Body of pancreas (tissue), 4 donors: ENCODE results near the gene CRYBA2. TPM values are rescaled to one million over a fixed set of nuclear protein-coding genes. Genes with fewer than 3 reads are reported as not detected.

Experiments used
- ATAC-seq: fragments of 150-250 bp; one replicate; pipeline ENCODE4 v1.9.1; 2016
- DNase-seq, 4 donors: peaks; one replicate each; pipeline ENCODE4 v3.0.0-alpha.2; 2019
- H3K27ac ChIP-seq, 4 donors: fragments of 200-600 bp; sonication (generic); 1 replicate in 3 of 4; 2 replicates in 1 of 4; pipeline versions ENCODE4 v1.5.1 to v1.6.1; 2016 to 2019; ENCODE audit warnings: mild to moderate bottlenecking in 1 of 4, mixed read lengths in 1 of 4, moderate library complexity in 1 of 4
- H3K27me3 ChIP-seq, 2 donors: fragments of 200-600 bp; sonication (generic); one replicate each; pipeline ENCODE4 v1.6.0; 2016; ENCODE audit warnings: mild to moderate bottlenecking in 1 of 2
- H3K36me3 ChIP-seq, 2 donors: fragments of 200-600 bp; sonication (generic); replicated peaks in 1 of 2; 2 replicates each; pipeline ENCODE4 v1.5.1; 2016; ENCODE audit warnings: low read depth in 2 of 2; ENCODE audit not compliant: insufficient read depth in 1 of 2
- H3K4me1 ChIP-seq: fragments of 200-600 bp; sonication (generic); one replicate; pipeline ENCODE4 v1.6.0; 2016
- H3K4me3 ChIP-seq, 2 donors: fragments of 200-600 bp; sonication (generic); 1 replicate in 1 of 2; 2 replicates in 1 of 2; pipeline ENCODE4 v1.5.1; 2016 to 2019
- H3K9me3 ChIP-seq, 3 donors: fragments of 200-600 bp; sonication (generic); 1 replicate in 2 of 3; 2 replicates in 1 of 3; pipeline ENCODE4 v1.5.1; 2016
- CTCF ChIP-seq, 7 experiments: fragments of 450-650 bp in 4 of 7; fragments of 200-600 bp in 3 of 7; sonication (generic) in 3 of 7; IDR thresholded peaks; one replicate each; pipeline ENCODE4 v1.5.1; 2016 to 2019; ENCODE audit warnings: antibody characterized with exemption in 7 of 7
- POLR2A ChIP-seq, 3 donors: fragments of 450-650 bp; IDR thresholded peaks; one replicate each; pipeline ENCODE4 v1.6.1; 2016; ENCODE audit warnings: antibody characterized with exemption in 3 of 3, mild to moderate bottlenecking in 2 of 3
- WGBS, 2 donors: methylation state at CpG; one replicate each; pipeline ENCODE4 v1.1.5; 2017; 5-methylcytosine and 5-hydroxymethylcytosine counted together
- intact Hi-C: fragments of 100-400 bp; cut with DNase I; formaldehyde crosslinking; loops from one replicate; pipeline ENCODE4 v1.15.1; 2023
- total RNA-seq, 2 donors: library from RNA; depleted of rRNA; stranded (reverse); fragments of >200 nt; gene quantifications; one replicate each; pipeline ENCODE4 v1.1.0, GENCODE V29; 2016

Gene CRYBA2
- total RNA-seq, 2 donors from 2014 or later: 23.1 to 26.4 TPM

DNA sequence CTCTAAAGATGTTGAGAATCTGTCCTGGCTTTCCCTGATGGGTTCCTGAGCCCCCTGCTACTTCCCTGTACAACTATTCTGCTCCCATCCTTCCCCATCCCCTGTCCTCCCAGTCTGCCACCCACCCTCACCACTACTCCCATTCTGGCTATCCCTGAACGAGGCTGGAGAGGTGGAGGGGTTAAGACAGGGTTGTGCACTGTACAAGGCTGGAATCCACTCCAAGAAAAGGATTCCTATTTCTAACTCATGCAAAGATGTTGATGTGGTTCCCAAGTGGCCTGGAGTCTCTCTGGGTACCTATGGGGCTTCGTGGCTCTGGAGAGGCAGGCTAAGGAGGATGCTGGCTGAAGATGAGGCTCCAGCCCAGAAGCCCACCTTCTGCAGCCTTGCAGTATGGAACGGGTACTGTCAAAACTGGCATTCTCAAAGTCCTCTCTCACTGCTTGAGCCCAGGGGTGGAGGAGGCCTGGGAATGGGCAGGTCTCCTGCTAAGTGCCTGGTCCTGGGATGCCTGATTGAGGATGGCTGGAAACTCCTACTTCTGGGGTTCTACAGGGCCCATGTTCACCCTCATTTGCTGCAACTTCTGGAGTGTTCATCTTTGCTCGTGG is 7.0 kb downstream of the CRYBA2 start:
- peaks cover 0 to 69% of the 10 kb centered on the region in 2 donors for H3K27me3 ChIP-seq

DNA sequence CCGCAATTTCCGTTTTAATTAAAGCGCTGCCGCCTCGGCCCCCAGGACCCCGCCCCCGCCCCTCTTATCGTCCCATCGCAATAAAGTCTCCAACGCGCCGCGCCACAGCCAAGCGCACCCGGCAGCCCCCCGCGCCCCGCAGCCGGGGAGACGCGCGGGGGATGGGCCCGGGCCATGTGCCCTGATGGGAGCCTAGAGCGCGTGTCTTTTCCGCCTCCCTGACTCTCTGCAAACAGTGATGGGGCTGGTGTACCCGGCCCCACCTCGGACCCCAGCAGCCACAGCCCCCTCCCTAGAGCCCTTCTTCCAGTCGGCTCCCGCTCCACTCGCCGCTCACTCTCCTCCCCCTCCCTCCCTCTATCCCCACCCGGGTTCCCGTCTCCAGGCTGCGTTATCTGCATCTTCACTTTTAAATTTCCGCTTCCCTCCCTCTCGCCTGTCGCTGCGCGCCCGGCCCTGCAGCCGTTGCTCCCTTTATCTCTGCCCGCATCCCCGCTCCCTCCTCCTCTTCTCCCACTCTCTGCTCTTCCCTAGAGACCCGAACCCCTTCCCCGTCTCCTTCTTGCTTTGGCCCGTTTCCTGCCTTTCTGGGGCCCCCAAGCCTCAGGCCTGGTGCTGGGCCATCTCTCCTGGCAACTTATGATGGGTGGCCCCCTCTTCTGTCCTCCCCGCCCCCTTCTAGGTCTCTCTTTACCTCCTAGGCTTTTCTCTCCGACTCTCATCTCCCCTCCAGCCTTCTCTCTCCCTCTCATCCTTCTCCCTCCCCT is 7.7 kb downstream of the CRYBA2 start:
- Histone ChIP-seq H3K36me3 (no peaks in the 10 kb centered on the region), H3K27ac (no peak overlapping the region), H3K27me3 (peaks cover 0 to 72% of the 10 kb centered on the region in 2 donors), H3K4me1 (peaks cover 38% of the 10 kb centered on the region), H3K9me3 (no peaks in the 10 kb centered on the region), H3K4me3 (no peak overlapping the region)
- DNase-seq: no peak
- TF ChIP-seq POLR2A (IDR thresholded peaks at IDR 0.05): no peak
- TF ChIP-seq CTCF (IDR thresholded peaks at IDR 0.05): no peak
- no peak for ATAC-seq
- WGBS, 2 donors: 6 to 20% methylated on average over 32 to 46 of the region's 49 CpGs
- intact Hi-C loops: no loop called here

More for the DNA sequence above, 7.0 kb downstream of the CRYBA2 start:
- WGBS, 2 donors: 56 to 69% methylated on average over 3 to 4 of the region's 4 CpGs
- intact Hi-C loops: no loop called here
- Histone ChIP-seq H3K4me3 (no peak overlapping the region), H3K4me1 (peaks cover 33% of the 10 kb centered on the region), H3K9me3 (no peaks in the 10 kb centered on the region), H3K27ac (no peak overlapping the region), H3K36me3 (no peaks in the 10 kb centered on the region)
- DNase-seq: no peak
- TF ChIP-seq CTCF (IDR thresholded peaks at IDR 0.05) (no peak), POLR2A (IDR thresholded peaks at IDR 0.05) (no peak)
- no peak for ATAC-seq

- DNase-seq (no peak), ATAC-seq (no peak)
- H3K4me1 ChIP-seq: peaks cover 41% of the 10 kb centered on the region
- no peaks in the 10 kb centered on the region for H3K9me3 ChIP-seq
- no peak within 1 kb of the TSS for H3K4me3 ChIP-seq
- intact Hi-C loops: no loop called here
- peaks cover 0 to 67% of the 10 kb centered on the region in 2 donors for H3K27me3 ChIP-seq
- whole genome bisulfite sequencing, 2 donors: 1% methylated on average over 20 of the region's 32 CpGs; no CpG with 5 or more reads in 1 of the 2 donors
- H3K36me3 ChIP-seq: no peaks in the 10 kb centered on the region
- no peak within 1 kb of the TSS for H3K27ac ChIP-seq
- no peak for TF ChIP-seq CTCF (IDR thresholded peaks at IDR 0.05)
- no peak for TF ChIP-seq POLR2A (IDR thresholded peaks at IDR 0.05)
Measured at GRCh38 chr2:218985021-218985324, 8.2 kb downstream of the CRYBA2 start, which contains the start of gene FEV. Gene FEV, minus strand, starts transcription at chr2:218985184. Its CDS starts 109 bp downstream, at chr2:218985075.

DNA sequence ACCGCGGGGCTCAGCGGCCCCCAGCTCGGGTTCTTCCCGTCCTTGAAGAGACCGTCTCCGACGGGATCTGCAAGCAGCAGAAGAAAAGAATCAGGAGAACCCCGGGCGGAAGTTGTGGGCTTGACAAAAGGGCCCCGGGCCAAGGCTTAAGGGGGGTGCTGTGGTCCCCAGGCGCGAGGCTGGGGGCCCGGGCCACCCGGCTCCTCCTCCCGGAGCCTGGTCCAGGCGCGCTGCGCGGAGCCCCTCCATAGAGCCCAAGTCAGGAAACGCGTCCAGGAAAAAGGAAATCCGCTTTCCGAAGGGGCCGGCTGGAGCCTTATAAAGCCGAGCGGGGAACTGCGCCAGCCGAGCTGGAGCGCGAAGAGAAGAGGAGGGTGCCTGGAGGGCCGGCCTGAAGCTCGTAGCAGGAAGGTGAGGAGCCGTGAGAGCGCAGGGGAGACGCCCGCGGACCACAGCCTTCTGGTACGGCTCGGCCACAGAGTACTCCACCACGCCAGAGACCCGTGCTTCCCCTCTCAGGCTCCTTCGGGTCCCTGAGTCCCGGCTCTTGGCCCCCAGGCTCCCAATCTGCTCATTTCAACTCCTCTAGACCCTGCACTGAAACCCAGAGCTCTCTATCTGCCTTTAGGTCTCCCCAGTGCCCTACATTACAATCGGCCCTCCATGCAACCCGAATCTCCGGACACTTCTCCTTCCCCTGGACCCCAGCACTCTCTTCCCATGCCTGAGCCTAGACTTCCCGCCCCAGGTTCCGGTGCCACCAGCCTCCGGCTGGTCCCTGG is 8.8 kb downstream of the CRYBA2 start:
- WGBS, 2 donors: 2 to 3% methylated on average over 16 to 49 of the region's 50 CpGs
- Histone ChIP-seq H3K4me3 (no peak overlapping the region), H3K27me3 (peaks cover 0 to 64% of the 10 kb centered on the region in 2 donors), H3K27ac (no peak overlapping the region), H3K9me3 (no peaks in the 10 kb centered on the region), H3K36me3 (no peaks in the 10 kb centered on the region), H3K4me1 (peaks cover 45% of the 10 kb centered on the region)
- ATAC-seq (no peak), DNase-seq (peak in 1 of 4 donors; percentile 37)
- intact Hi-C loops: no loop called here
- TF ChIP-seq CTCF (IDR thresholded peaks at IDR 0.05): no peak
- TF ChIP-seq POLR2A (IDR thresholded peaks at IDR 0.05): no peak
